BLaER1 (cell line): ENCODE measurements around the gene HYLS1.
A peak's percentile ranks its signal among the peaks of the same experiment; 100 is the strongest.
"Not testable (repeated sequence)": the region's sequence is repeated elsewhere in the genome, so short reads cannot be mapped to it uniquely, and the experiment has no call there.

Experiments used
- H3K27ac ChIP-seq: shearing (Covaris generic); formaldehyde crosslinking; 2 replicates; pipeline ENCODE4 v1.8.1; 2022
- H3K27me3 ChIP-seq: shearing (Covaris generic); formaldehyde crosslinking; 2 replicates; pipeline ENCODE4 v1.8.1; 2022
- H3K36me3 ChIP-seq: shearing (Covaris generic); formaldehyde crosslinking; 2 replicates; pipeline ENCODE4 v1.8.1; 2022
- H3K4me1 ChIP-seq: shearing (Covaris generic); formaldehyde crosslinking; 2 replicates; pipeline ENCODE4 v1.8.1; 2022
- H3K4me2 ChIP-seq: shearing (Covaris generic); formaldehyde crosslinking; 2 replicates; pipeline ENCODE4 v1.8.1; 2022
- H3K4me3 ChIP-seq: shearing (Covaris generic); formaldehyde crosslinking; 2 replicates; pipeline ENCODE4 v1.8.1; 2022
- H3K9ac ChIP-seq: shearing (Covaris generic); formaldehyde crosslinking; 2 replicates; pipeline ENCODE4 v1.8.1; 2022
- H3K9me3 ChIP-seq: shearing (Covaris generic); formaldehyde crosslinking; 2 replicates; pipeline ENCODE4 v1.8.1; 2022
- H4K20me1 ChIP-seq: shearing (Covaris generic); formaldehyde crosslinking; 2 replicates; pipeline ENCODE4 v1.8.1; 2022
- Cebpa-rat ChIP-seq: shearing (Covaris generic); IDR thresholded peaks from 2 replicates; pipeline ENCODE4 v1.8.1; 2022

Gene HYLS1

GRCh38 chr11:125902277-125902926, 14.9 kb downstream of the HYLS1 start:
- H4K20me1 ChIP-seq = peaks cover 37% of the 10 kb centered on the region
- H3K27ac ChIP-seq = peak overlapping the region; percentile 31; the same call in 1 of the 2 replicates
- no peak for TF ChIP-seq Cebpa-rat

GRCh38 chr11:125902927-125903710, 15.7 kb downstream of the HYLS1 start, which contains the start of gene PUS3:
TSS of gene PUS3 (minus strand) at chr11:125903206. CDS start at chr11:125896284, 6,922 bp downstream.
- Histone ChIP-seq H3K9ac (peak within 1 kb of the TSS; percentile 79), H3K4me1 (peaks cover 3% of the 10 kb centered on the region; the same call in 1 of the 2 replicates), H3K4me2 (peak within 1 kb of the TSS; percentile 75), H3K27me3 (no peaks in the 10 kb centered on the region), H3K4me3 (peak within 1 kb of the TSS; percentile 68), H3K36me3 (peaks cover 38% of the 10 kb centered on the region), H3K9me3 (no peaks in the 10 kb centered on the region; the same call in 1 of the 2 replicates), H3K27ac (peak within 1 kb of the TSS; percentile 31; the same call in 1 of the 2 replicates), H4K20me1 (peaks cover 30% of the 10 kb centered on the region)
- TF ChIP-seq Cebpa-rat = no peak

More at GRCh38 chr11:125902277-125902926, 14.9 kb downstream of the HYLS1 start:
- H3K9me3 ChIP-seq = no peaks in the 10 kb centered on the region; the same call in 1 of the 2 replicates
- peak overlapping the region; percentile 75 for H3K4me2 ChIP-seq
- H3K36me3 ChIP-seq = peaks cover 43% of the 10 kb centered on the region
- peak overlapping the region; percentile 79 for H3K9ac ChIP-seq
- H3K4me1 ChIP-seq = peaks cover 3% of the 10 kb centered on the region; the same call in 1 of the 2 replicates
- H3K27me3 ChIP-seq = no peaks in the 10 kb centered on the region
- peak overlapping the region; percentile 68 for H3K4me3 ChIP-seq

- Histone ChIP-seq H3K36me3 (peaks cover 29% of the 10 kb centered on the region), H3K4me3 (no peak within 1 kb of the TSS), H3K27ac (no peak within 1 kb of the TSS), H3K4me1 (peaks cover 3% of the 10 kb centered on the region; the same call in 1 of the 2 replicates), H3K9ac (no peak within 1 kb of the TSS), H4K20me1 (peaks cover 22% of the 10 kb centered on the region), H3K9me3 (no peaks in the 10 kb centered on the region; the same call in 1 of the 2 replicates), H3K4me2 (peak within 1 kb of the TSS; percentile 75; the same call in 1 of the 2 replicates), H3K27me3 (no peaks in the 10 kb centered on the region)
- no peak for TF ChIP-seq Cebpa-rat
These were observed 16.5 kb downstream of the HYLS1 start, which contains the start of gene DDX25 for GRCh38 chr11:125903711-125904659. TSS of gene DDX25 (plus strand) at chr11:125904508. CDS start at chr11:125904518, 10 bp downstream.

GRCh38 chr11:125904678-125905077, 17.2 kb downstream of the HYLS1 start:
- no peaks in the 10 kb centered on the region for H3K27me3 ChIP-seq
- H3K4me3 ChIP-seq = no peak overlapping the region
- H3K36me3 ChIP-seq = peaks cover 22% of the 10 kb centered on the region
- peaks cover 15% of the 10 kb centered on the region for H4K20me1 ChIP-seq
- H3K27ac ChIP-seq = no peak overlapping the region
- H3K4me2 ChIP-seq = no peak overlapping the region
- H3K9me3 ChIP-seq = no peaks in the 10 kb centered on the region; the same call in 1 of the 2 replicates
- no peak overlapping the region for H3K9ac ChIP-seq
- no peak for TF ChIP-seq Cebpa-rat
- H3K4me1 ChIP-seq = peaks cover 3% of the 10 kb centered on the region; the same call in 1 of the 2 replicates

- H3K4me3 ChIP-seq = no peak overlapping the region
- no peaks in the 10 kb centered on the region for H3K36me3 ChIP-seq
- no peak overlapping the region for H3K9ac ChIP-seq
- H3K4me2 ChIP-seq = no peak overlapping the region
- no peaks in the 10 kb centered on the region for H3K27me3 ChIP-seq
- H3K27ac ChIP-seq = no peak overlapping the region
- no peaks in the 10 kb centered on the region for H3K9me3 ChIP-seq
- no peaks in the 10 kb centered on the region for H4K20me1 ChIP-seq
- no peak for TF ChIP-seq Cebpa-rat
- no peaks in the 10 kb centered on the region for H3K4me1 ChIP-seq
These were observed 22.9 kb downstream of the HYLS1 start for GRCh38 chr11:125910226-125910849.

GRCh38 chr11:125914601-125915000, 27.1 kb downstream of the HYLS1 start:
- not testable (repeated sequence) for H3K9ac ChIP-seq, H3K9me3 ChIP-seq, H3K4me1 ChIP-seq, H3K27ac ChIP-seq, H3K4me3 ChIP-seq, H3K27me3 ChIP-seq, H3K4me2 ChIP-seq, H4K20me1 ChIP-seq, H3K36me3 ChIP-seq

GRCh38 chr11:125916683-125917347, 29.3 kb downstream of the HYLS1 start:
- Histone ChIP-seq H3K4me3 (no peak overlapping the region), H3K4me1 (no peaks in the 10 kb centered on the region), H3K4me2 (no peak overlapping the region), H3K36me3 (no peaks in the 10 kb centered on the region), H3K9me3 (no peaks in the 10 kb centered on the region), H4K20me1 (no peaks in the 10 kb centered on the region), H3K9ac (no peak overlapping the region), H3K27ac (no peak overlapping the region), H3K27me3 (no peaks in the 10 kb centered on the region)
- no peak for TF ChIP-seq Cebpa-rat

GRCh38 chr11:125918140-125918840, 30.8 kb downstream of the HYLS1 start:
- no peak overlapping the region for H3K4me3 ChIP-seq
- H3K9me3 ChIP-seq = no peaks in the 10 kb centered on the region
- no peak for TF ChIP-seq Cebpa-rat
- H3K27ac ChIP-seq = no peak overlapping the region
- no peaks in the 10 kb centered on the region for H3K4me1 ChIP-seq
- H4K20me1 ChIP-seq = no peaks in the 10 kb centered on the region
- no peak overlapping the region for H3K9ac ChIP-seq
- H3K4me2 ChIP-seq = no peak overlapping the region
- no peaks in the 10 kb centered on the region for H3K36me3 ChIP-seq
- H3K27me3 ChIP-seq = no peaks in the 10 kb centered on the region
